Osteocyte (in vitro differentiated cells): ENCODE measurements around the gene ING1. TPM values are rescaled to one million over a fixed set of nuclear protein-coding genes. Genes with fewer than 3 reads are reported as not detected.

ENCODE experiments used
- DNase-seq: peaks from one replicate; pipeline ENCODE4 v3.0.0; 2021; ENCODE audit warnings: mixed read lengths; ENCODE audit not compliant: unreplicated experiment; ENCODE audit errors: extremely low spot score
- H3K27ac Mint-ChIP-seq: one replicate; pipeline ENCODE4 v1.8.0; 2021; ENCODE audit warnings: mild to moderate bottlenecking, mixed read lengths; ENCODE audit not compliant: unreplicated experiment
- H3K27me3 Mint-ChIP-seq: one replicate; pipeline ENCODE4 v1.8.0; 2021; ENCODE audit warnings: mixed read lengths; ENCODE audit not compliant: unreplicated experiment
- H3K36me3 Mint-ChIP-seq: one replicate; pipeline ENCODE4 v1.8.0; 2021; ENCODE audit warnings: mixed read lengths; ENCODE audit not compliant: unreplicated experiment
- H3K4me1 Mint-ChIP-seq: one replicate; pipeline ENCODE4 v1.8.0; 2021; ENCODE audit warnings: mixed read lengths; ENCODE audit not compliant: unreplicated experiment
- H3K4me3 Mint-ChIP-seq: one replicate; pipeline ENCODE4 v1.8.0; 2021; ENCODE audit warnings: mild to moderate bottlenecking, moderate library complexity, mixed read lengths; ENCODE audit not compliant: unreplicated experiment
- H3K9me3 Mint-ChIP-seq: one replicate; pipeline ENCODE4 v1.8.0; 2021; ENCODE audit warnings: mixed read lengths; ENCODE audit not compliant: unreplicated experiment
- CTCF ChIP-seq: fragments of 200-600 bp; sonication (generic); IDR thresholded peaks from 2 replicates; pipeline ENCODE4 v1.5.0; 2021; ENCODE audit warnings: antibody characterized with exemption, mild to moderate bottlenecking, moderate library complexity
- long read RNA-seq: library from polyadenylated mRNA; unstranded; transcript quantifications from one replicate; pipeline ENCODE4 v2.0.0, GENCODE V29; 2021
- total RNA-seq: library from RNA; stranded (reverse); gene quantifications from 2 replicates; pipeline ENCODE4 v1.2.1, GENCODE V29; 2021

The ING1 gene
- total RNA-seq = 21.8 and 23.2 TPM in 2 replicates
- long read RNA-seq, full-length matches to known transcripts = 44 of 57 reads
- long read RNA-seq, partial matches to known transcripts = 11 of 57 reads
- long read RNA-seq, other reads (novel, unspliced or antisense) = 2 of 57 reads

GRCh38 chr13:110713642-110713952 lies at the start of gene ING1:
ING1 (plus strand) TSS chr13:110713700; CDS start chr13:110714150, 450 bp downstream.
- Mint-ChIP-seq H3K4me1 (peaks cover 29% of the 10 kb centered on the region), H3K9me3 (no peaks in the 10 kb centered on the region), H3K4me3 (peak within 1 kb of the TSS; percentile 99), H3K36me3 (no peaks in the 10 kb centered on the region), H3K27me3 (no peaks in the 10 kb centered on the region), H3K27ac (peak within 1 kb of the TSS; percentile 99)
- TF ChIP-seq CTCF = no peak
- DNase-seq = no peak

- H3K4me3 Mint-ChIP-seq = no peak overlapping the region
These were observed 49.5 kb upstream of the ING1 start for GRCh38 chr13:110664041-110664440.

GRCh38 chr13:110664673-110665072 lies 48.8 kb upstream of the ING1 start:
- Mint-ChIP-seq H3K4me3 (no peak overlapping the region), H3K4me1 (no peaks in the 10 kb centered on the region), H3K27me3 (no peaks in the 10 kb centered on the region), H3K9me3 (peaks cover 16% of the 10 kb centered on the region), H3K27ac (no peak overlapping the region), H3K36me3 (peaks cover 74% of the 10 kb centered on the region)
- no peak for TF ChIP-seq CTCF
- DNase-seq = peak; percentile 30

More at GRCh38 chr13:110664041-110664440, 49.5 kb upstream of the ING1 start:
- no peaks in the 10 kb centered on the region for H3K4me1 Mint-ChIP-seq
- no peak overlapping the region for H3K27ac Mint-ChIP-seq
- no peak for TF ChIP-seq CTCF
- peaks cover 77% of the 10 kb centered on the region for H3K36me3 Mint-ChIP-seq
- H3K9me3 Mint-ChIP-seq = peaks cover 22% of the 10 kb centered on the region
- no peaks in the 10 kb centered on the region for H3K27me3 Mint-ChIP-seq
- DNase-seq = peak; percentile 49

- Mint-ChIP-seq H3K27ac (no peak overlapping the region), H3K27me3 (no peaks in the 10 kb centered on the region), H3K4me1 (no peaks in the 10 kb centered on the region), H3K36me3 (peaks cover 72% of the 10 kb centered on the region), H3K9me3 (peaks cover 10% of the 10 kb centered on the region), H3K4me3 (no peak overlapping the region)
- no peak for DNase-seq
- TF ChIP-seq CTCF = no peak
These were observed 47.8 kb upstream of the ING1 start for GRCh38 chr13:110665491-110666254.

- DNase-seq = no peak
- no peak overlapping the region for H3K4me3 Mint-ChIP-seq
- H3K9me3 Mint-ChIP-seq = peaks cover 10% of the 10 kb centered on the region
- no peaks in the 10 kb centered on the region for H3K27me3 Mint-ChIP-seq
- H3K36me3 Mint-ChIP-seq = peaks cover 74% of the 10 kb centered on the region
- no peaks in the 10 kb centered on the region for H3K4me1 Mint-ChIP-seq
- no peak overlapping the region for H3K27ac Mint-ChIP-seq
- no peak for TF ChIP-seq CTCF
These were observed 47.3 kb upstream of the ING1 start for GRCh38 chr13:110666255-110666533.
